GM12864 (cell line): ENCODE measurements around the gene HERC4.

Source experiments
- DNase-seq: peaks from one replicate; pipeline ENCODE4 v3.0.0-alpha.2; 2011; ENCODE audit warnings: low read depth
- H3K4me3 ChIP-seq: 2 replicates; pipeline ENCODE4 v1.5.1; 2011; ENCODE audit warnings: mild to moderate bottlenecking, low read depth, low read length, control low read depth
- CTCF ChIP-seq: IDR thresholded peaks from 2 replicates; pipeline ENCODE4 v1.5.1; 2011; ENCODE audit warnings: low read depth, mild to moderate bottlenecking, moderate library complexity, low read length, control low read depth, inconsistent platforms; ENCODE audit errors: missing control alignments

The HERC4 gene

GRCh38 chr10:67955614-67956013, 119.5 kb downstream of the HERC4 start:
- DNase-seq: no peak
- no peak for TF ChIP-seq CTCF
- H3K4me3 ChIP-seq: no peak overlapping the region

- H3K4me3 ChIP-seq: no peak overlapping the region
- TF ChIP-seq CTCF: no peak
- no peak for DNase-seq
These were observed 131.2 kb downstream of the HERC4 start for GRCh38 chr10:67943917-67944316.

- no peak for DNase-seq
- TF ChIP-seq CTCF: no peak
- H3K4me3 ChIP-seq: no peak overlapping the region
These were observed 138.7 kb downstream of the HERC4 start for GRCh38 chr10:67936416-67936815.

GRCh38 chr10:67935223-67935622, 139.9 kb downstream of the HERC4 start:
- no peak for DNase-seq
- H3K4me3 ChIP-seq: no peak overlapping the region
- no peak for TF ChIP-seq CTCF

- no peak for TF ChIP-seq CTCF
- no peak overlapping the region for H3K4me3 ChIP-seq
- DNase-seq: no peak
These were observed 140.7 kb downstream of the HERC4 start for GRCh38 chr10:67934336-67934735.

GRCh38 chr10:67933199-67933598, 141.9 kb downstream of the HERC4 start:
- TF ChIP-seq CTCF: no peak
- no peak for DNase-seq
- no peak overlapping the region for H3K4me3 ChIP-seq

GRCh38 chr10:67926951-67927350, 148.1 kb downstream of the HERC4 start:
- no peak for TF ChIP-seq CTCF
- H3K4me3 ChIP-seq: no peak overlapping the region
- no peak for DNase-seq
